ENCODE data around the gene PPP2R2C. TPM values are rescaled to one million over a fixed set of nuclear protein-coding genes. Genes with fewer than 3 reads are reported as not detected.

PPP2R2C gene
- total RNA-seq, 1 experiment from 2014 or later = 9.5 TPM

GRCh38 chr4:6410068-6410467 is 62.3 kb downstream of the PPP2R2C start:
- Histone ChIP-seq H3K79me2 (ENCODE audit: low read length) (no peaks in the 10 kb centered on the region), H3K36me3 (ENCODE audit: low read depth, low read length) (no peaks in the 10 kb centered on the region), H3K9me3 (ENCODE audit: low read length) (no peaks in the 10 kb centered on the region), H4K20me1 (ENCODE audit: low read length) (no peaks in the 10 kb centered on the region), H2AFZ (ENCODE audit: low read length) (no peak overlapping the region), H3K4me1 (ENCODE audit: insufficient read depth, low read length) (no peaks in the 10 kb centered on the region), H3K4me2 (ENCODE audit: low read length) (no peak overlapping the region), H3K27me3 (ENCODE audit: low read length) (no peaks in the 10 kb centered on the region), H3K27ac (ENCODE audit: low read length) (no peak overlapping the region), H3F3A (ENCODE audit: low read length, unreplicated experiment) (no peaks in the 10 kb centered on the region), H3K9me2 (replicated peaks; ENCODE audit: low read length) (no peaks in the 10 kb centered on the region), H3K9ac (ENCODE audit: low read length) (no peak overlapping the region), H3K4me3 (ENCODE audit: low read length) (no peak overlapping the region)
- CTCF ChIA-PET = no interaction called here
- intact Hi-C loops (cut with micrococcal nuclease) = no loop called here
- POLR2A ChIA-PET (ENCODE audit: unreplicated experiment) = no interaction called here
- DNase-seq (no peak), ATAC-seq (no peak)
- BruUV-seq (replicated peaks) = no TSS peak
- TF ChIP-seq EZH2phosphoT487 (IDR thresholded peaks at IDR 0.05; ENCODE audit: borderline replicate concordance, low read length) (no peak), CTCF (conservative IDR thresholded peaks at IDR 0.05; ENCODE audit: low read depth, low read length) (no peak), EZH2 (IDR thresholded peaks at IDR 0.05; ENCODE audit: low read length, unreplicated experiment) (no peak)

GRCh38 chr4:6409381-6409780 is 63.0 kb downstream of the PPP2R2C start:
- Histone ChIP-seq H3K36me3 (ENCODE audit: low read depth, low read length) (no peaks in the 10 kb centered on the region), H3K9ac (ENCODE audit: low read length) (no peak overlapping the region), H3F3A (ENCODE audit: low read length, unreplicated experiment) (no peaks in the 10 kb centered on the region), H3K27ac (ENCODE audit: low read length) (no peak overlapping the region), H3K9me2 (replicated peaks; ENCODE audit: low read length) (no peaks in the 10 kb centered on the region), H3K27me3 (ENCODE audit: low read length) (no peaks in the 10 kb centered on the region), H2AFZ (ENCODE audit: low read length) (no peak overlapping the region), H3K79me2 (ENCODE audit: low read length) (no peaks in the 10 kb centered on the region), H3K4me1 (ENCODE audit: insufficient read depth, low read length) (no peaks in the 10 kb centered on the region), H3K9me3 (ENCODE audit: low read length) (no peaks in the 10 kb centered on the region), H3K4me3 (ENCODE audit: low read length) (no peak overlapping the region), H3K4me2 (ENCODE audit: low read length) (no peak overlapping the region), H4K20me1 (ENCODE audit: low read length) (no peaks in the 10 kb centered on the region)
- ATAC-seq = no peak
- DNase-seq = no peak
- intact Hi-C loops (cut with micrococcal nuclease) = no loop called here
- POLR2A ChIA-PET (ENCODE audit: unreplicated experiment) = no interaction called here
- CTCF ChIA-PET = no interaction called here
- no peak for TF ChIP-seq EZH2 (IDR thresholded peaks at IDR 0.05; ENCODE audit: low read length, unreplicated experiment)
- no peak for TF ChIP-seq CTCF (conservative IDR thresholded peaks at IDR 0.05; ENCODE audit: low read depth, low read length)
- TF ChIP-seq EZH2phosphoT487 (IDR thresholded peaks at IDR 0.05; ENCODE audit: borderline replicate concordance, low read length) = no peak
- no TSS peak for BruUV-seq (replicated peaks)

- no peak overlapping the region for H3K9ac ChIP-seq (ENCODE audit: low read length)
- ChIA-PET POLR2A (ENCODE audit: unreplicated experiment) (no interaction called here), CTCF (no interaction called here)
- DNase-seq (no peak), ATAC-seq (no peak)
- no TSS peak for BruUV-seq (replicated peaks)
- H3K4me3 ChIP-seq (ENCODE audit: low read length) = no peak overlapping the region
- H3K9me2 ChIP-seq (replicated peaks; ENCODE audit: low read length) = no peaks in the 10 kb centered on the region
- H4K20me1 ChIP-seq (ENCODE audit: low read length) = no peaks in the 10 kb centered on the region
- H3K79me2 ChIP-seq (ENCODE audit: low read length) = no peaks in the 10 kb centered on the region
- no peak for TF ChIP-seq CTCF (conservative IDR thresholded peaks at IDR 0.05; ENCODE audit: low read depth, low read length)
- no peak for TF ChIP-seq EZH2phosphoT487 (IDR thresholded peaks at IDR 0.05; ENCODE audit: borderline replicate concordance, low read length)
- TF ChIP-seq EZH2 (IDR thresholded peaks at IDR 0.05; ENCODE audit: low read length, unreplicated experiment) = no peak
- H2AFZ ChIP-seq (ENCODE audit: low read length) = no peak overlapping the region
- intact Hi-C loops (cut with micrococcal nuclease) = no loop called here
- H3K4me1 ChIP-seq (ENCODE audit: insufficient read depth, low read length) = no peaks in the 10 kb centered on the region
- H3K9me3 ChIP-seq (ENCODE audit: low read length) = no peaks in the 10 kb centered on the region
- no peak overlapping the region for H3K4me2 ChIP-seq (ENCODE audit: low read length)
- no peak overlapping the region for H3K27ac ChIP-seq (ENCODE audit: low read length)
- H3F3A ChIP-seq (ENCODE audit: low read length, unreplicated experiment) = no peaks in the 10 kb centered on the region
- H3K27me3 ChIP-seq (ENCODE audit: low read length) = no peaks in the 10 kb centered on the region
- H3K36me3 ChIP-seq (ENCODE audit: low read depth, low read length) = no peaks in the 10 kb centered on the region
These were observed 64.2 kb downstream of the PPP2R2C start for GRCh38 chr4:6408263-6408662.

Data from PC-3 (cell line).